Forelimb muscle (tissue), 1 donor: ENCODE measurements around the gene PMF1. TPM values are rescaled to one million over a fixed set of nuclear protein-coding genes. Genes with fewer than 3 reads are reported as not detected.

ENCODE experiments used
- DNase-seq: peaks from one replicate; pipeline ENCODE4 v3.0.0-alpha.2; 2013; ENCODE audit warnings: low read depth
- polyA plus RNA-seq: library from polyadenylated mRNA; unstranded; fragments of 120-200 nt; gene quantifications from one replicate; pipeline ENCODE4 v1.2.1, GENCODE V29; 2013; ENCODE audit not compliant: insufficient read length

Gene PMF1
- polyA plus RNA-seq, 1 donor: 49.2 TPM

GRCh38 chr1:156236164-156236563, 23.4 kb downstream of the PMF1 start:
- no peak for DNase-seq

- no peak for DNase-seq
These were observed 25.4 kb downstream of the PMF1 start for GRCh38 chr1:156238248-156238647.

GRCh38 chr1:156241311-156241811, 28.6 kb downstream of the PMF1 start:
- DNase-seq: no peak

GRCh38 chr1:156241926-156242325, 29.1 kb downstream of the PMF1 start, which contains the start of gene BGLAP:
Gene BGLAP, plus strand, starts transcription at chr1:156242184. Its CDS starts 48 bp downstream, at chr1:156242232.
- no peak for DNase-seq

- DNase-seq: no peak
These were observed 29.9 kb downstream of the PMF1 start for GRCh38 chr1:156242738-156243137.

- no peak for DNase-seq
These were observed 31.3 kb downstream of the PMF1 start for GRCh38 chr1:156244126-156244525.

- no peak for DNase-seq
These were observed 31.9 kb downstream of the PMF1 start for GRCh38 chr1:156244712-156245111.

GRCh38 chr1:156245451-156246232, 32.8 kb downstream of the PMF1 start:
- DNase-seq: no peak

- DNase-seq: no peak
These were observed 33.5 kb downstream of the PMF1 start for GRCh38 chr1:156246241-156246780.

GRCh38 chr1:156246781-156247459, 34.1 kb downstream of the PMF1 start:
- no peak for DNase-seq

- no peak for DNase-seq
These were observed 34.9 kb downstream of the PMF1 start, which contains the start of gene PAQR6 for GRCh38 chr1:156247460-156248322. Gene PAQR6, minus strand, starts transcription at chr1:156248056. Its CDS starts 1,325 bp downstream, at chr1:156246731.

- DNase-seq: no peak
These were observed 35.5 kb downstream of the PMF1 start for GRCh38 chr1:156248323-156248683.

GRCh38 chr1:156249593-156249992, 36.8 kb downstream of the PMF1 start:
- no peak for DNase-seq

- DNase-seq: no peak
These were observed 38.7 kb downstream of the PMF1 start for GRCh38 chr1:156251527-156251926.

GRCh38 chr1:156253634-156254033, 40.8 kb downstream of the PMF1 start:
- no peak for DNase-seq

GRCh38 chr1:156257711-156258110, 44.9 kb downstream of the PMF1 start:
- DNase-seq: no peak

GRCh38 chr1:156258859-156259258, 46.1 kb downstream of the PMF1 start:
- DNase-seq: no peak

- DNase-seq: no peak
These were observed 47.0 kb downstream of the PMF1 start for GRCh38 chr1:156259805-156260204.

GRCh38 chr1:156260896-156261295, 48.1 kb downstream of the PMF1 start:
- DNase-seq: no peak

GRCh38 chr1:156262461-156263287, 49.9 kb downstream of the PMF1 start:
- no peak for DNase-seq

GRCh38 chr1:156263288-156263655, 50.5 kb downstream of the PMF1 start:
- DNase-seq: no peak
